HG03342 (cell line): ENCODE data around the gene BPIFB3.

ENCODE experiments used
- ATAC-seq: cut with Tn5 transposase; IDR thresholded peaks from one replicate; pipeline ENCODE4 v1.9.1; 2021; ENCODE audit warnings: mild to moderate bottlenecking, moderate library complexity; ENCODE audit not compliant: unreplicated experiment

Gene BPIFB3

DNA sequence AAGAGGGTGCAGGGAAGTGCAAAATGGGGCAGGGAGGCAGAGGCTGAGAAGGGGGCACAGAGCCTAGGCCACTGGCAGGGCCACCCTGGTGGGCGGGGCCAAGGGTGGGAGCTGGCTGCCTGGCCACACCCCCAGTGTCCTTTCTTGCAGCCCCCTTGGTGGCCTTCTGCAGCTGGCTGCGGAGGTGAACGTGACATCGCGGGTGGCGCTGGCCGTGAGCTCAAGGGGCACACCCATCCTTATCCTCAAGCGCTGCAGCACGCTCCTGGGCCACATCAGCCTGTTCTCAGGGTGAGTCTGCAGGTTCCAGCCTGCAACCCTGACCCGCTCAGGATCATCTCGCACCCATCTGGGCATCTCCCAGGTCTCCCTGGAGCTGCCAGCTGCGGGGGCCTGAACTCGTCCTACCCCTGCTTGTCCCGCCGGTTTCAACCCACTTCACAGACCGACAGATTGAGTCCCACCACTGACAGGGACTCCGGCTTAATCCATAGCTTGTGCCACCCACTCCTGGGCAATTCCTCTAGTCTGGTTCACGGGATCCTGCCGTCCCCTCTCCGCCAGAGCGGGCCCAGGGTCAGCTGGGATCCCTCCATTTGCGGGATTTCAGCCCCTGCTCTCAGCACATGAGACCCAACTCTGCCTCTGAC, 6.2 kb downstream of the BPIFB3 start:
- ATAC-seq: no peak

DNA sequence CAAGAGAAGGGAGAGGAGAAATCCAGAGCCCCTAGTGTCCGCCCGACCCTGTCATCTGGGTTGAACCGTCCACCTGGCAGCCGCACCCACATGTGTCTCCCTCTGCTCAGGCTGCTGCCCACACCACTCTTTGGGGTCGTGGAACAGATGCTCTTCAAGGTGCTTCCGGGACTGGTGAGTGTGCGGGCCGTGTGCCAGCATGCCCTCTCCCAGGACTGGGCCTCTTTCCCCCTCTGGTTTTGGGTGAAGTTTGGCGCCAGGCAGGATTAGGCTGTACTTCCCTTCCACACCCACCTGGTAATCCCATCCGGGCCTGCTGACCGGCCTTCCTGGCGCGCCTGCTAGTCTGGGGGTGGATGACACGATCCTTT, 7.9 kb downstream of the BPIFB3 start:
- no peak for ATAC-seq

DNA sequence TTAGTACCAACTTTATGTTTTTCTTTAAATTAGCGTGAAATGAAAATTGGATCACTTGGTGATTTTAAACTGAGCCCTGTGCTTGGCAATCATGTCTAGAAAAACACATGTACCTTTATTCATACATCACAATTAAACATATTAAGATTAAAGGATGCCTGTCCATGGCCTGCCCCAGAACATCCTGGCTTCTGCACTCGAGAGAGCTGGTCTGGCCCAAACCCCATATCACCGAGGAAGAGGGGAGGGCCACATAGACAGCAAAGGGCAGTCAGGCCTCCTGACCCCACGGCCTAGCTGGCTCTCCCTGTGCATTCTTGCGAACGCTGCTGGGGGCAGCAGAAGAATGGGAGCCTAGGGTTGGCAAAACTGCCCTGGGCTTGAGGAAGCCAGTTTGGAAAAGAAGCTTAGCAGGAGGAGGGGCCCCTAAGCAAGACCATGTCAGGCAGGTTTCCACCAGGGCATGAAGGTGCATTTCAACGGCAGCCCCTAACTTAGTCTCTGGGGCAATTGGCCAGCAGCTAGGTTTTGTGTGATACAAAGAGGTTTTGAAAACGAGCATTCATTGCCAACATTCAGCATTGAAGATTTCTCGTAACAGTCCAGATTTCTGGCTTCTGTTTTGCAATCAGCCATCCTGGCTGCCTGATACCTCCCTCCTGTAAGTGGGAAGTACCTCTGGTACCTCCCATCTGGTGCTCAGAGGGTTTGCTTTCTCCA, 8.6 kb downstream of the BPIFB3 start:
- no peak for ATAC-seq

DNA sequence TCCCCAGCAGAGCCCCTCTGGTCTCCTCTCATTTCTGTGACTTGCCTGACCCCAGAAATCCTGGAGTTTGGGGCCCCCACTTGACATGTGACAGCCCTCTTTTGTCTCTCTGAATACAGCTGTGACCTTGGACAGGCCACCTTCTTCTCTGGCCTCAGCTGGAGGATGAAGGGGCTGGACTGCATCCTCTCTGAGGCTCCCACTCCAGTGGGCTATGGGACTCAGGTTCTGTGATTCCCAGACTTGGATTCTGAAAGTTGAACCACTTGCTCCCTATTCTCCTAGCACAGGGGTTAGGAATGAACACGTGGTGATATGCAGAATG, 9.1 kb downstream of the BPIFB3 start:
- ATAC-seq: no peak

DNA sequence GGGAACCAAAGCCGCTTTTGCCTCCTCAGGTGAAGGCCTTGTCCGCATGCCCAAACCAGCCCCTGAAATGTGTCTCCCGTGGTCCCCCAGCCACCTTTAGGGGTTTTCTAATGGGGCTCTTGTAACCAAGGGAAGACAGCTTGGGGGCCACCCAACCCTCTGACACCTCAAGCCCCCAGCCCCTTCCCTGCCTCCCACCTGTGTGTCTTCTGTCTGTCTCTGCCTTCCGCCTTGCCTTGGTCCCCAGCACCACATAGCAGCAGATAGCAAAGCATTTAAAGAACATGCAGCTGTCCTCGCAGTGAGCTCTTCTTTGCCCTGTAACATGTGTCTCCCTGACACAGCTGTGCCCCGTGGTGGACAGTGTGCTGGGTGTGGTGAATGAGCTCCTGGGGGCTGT, 9.6 kb downstream of the BPIFB3 start:
- ATAC-seq: no peak

DNA sequence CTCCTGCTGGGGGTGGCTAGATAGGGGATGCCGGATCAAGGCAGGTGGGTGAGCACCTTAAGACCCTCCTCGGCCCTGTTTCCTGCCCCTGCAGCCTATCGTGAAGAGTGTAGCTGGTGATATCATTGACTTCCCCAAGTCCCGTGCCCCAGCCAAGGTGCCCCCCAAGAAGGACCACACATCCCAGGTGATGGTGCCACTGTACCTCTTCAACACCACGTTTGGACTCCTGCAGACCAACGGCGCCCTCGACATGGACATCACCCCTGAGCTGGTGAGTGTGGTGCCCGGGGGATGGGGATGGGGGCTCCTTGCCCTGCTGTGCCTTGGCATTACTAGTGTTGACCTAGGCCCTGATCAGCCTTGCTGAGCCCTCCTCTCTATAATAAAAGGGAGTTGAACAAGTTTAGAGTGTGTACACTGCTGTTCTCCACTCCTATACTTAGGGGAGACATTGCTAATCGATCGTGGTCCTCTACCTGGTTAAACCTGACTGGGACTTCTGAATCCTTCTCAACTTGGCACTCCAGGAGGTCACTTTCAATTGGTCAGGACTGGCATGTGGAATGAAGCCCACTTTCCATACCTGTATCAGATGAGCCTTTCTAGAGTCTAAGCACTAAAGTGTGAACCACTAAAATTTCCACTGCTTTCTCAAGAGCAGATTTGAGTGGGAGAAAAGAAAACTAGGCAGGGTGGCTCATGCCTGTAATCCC, 11.0 kb downstream of the BPIFB3 start:
- no peak for ATAC-seq

DNA sequence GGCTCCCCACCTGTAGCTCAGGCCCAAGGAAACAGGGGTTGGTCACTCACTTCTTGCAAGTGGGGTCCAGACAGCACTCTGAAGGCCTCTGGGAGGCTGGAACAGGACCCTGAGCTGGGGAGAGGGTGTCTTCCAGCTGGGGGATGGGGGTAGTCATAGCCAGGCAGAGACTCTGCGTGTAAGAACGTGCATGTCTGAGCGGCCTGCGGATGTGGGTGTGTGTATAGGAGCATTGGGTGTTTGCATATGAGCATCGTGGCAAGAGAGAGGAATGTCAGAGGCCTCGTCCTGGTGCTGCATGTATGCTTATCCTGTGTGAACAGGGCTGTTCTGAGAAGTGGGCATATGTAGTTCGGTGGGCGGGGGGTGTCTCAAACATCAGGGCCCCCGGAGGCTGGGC, 12.1 kb downstream of the BPIFB3 start:
- no peak for ATAC-seq

DNA sequence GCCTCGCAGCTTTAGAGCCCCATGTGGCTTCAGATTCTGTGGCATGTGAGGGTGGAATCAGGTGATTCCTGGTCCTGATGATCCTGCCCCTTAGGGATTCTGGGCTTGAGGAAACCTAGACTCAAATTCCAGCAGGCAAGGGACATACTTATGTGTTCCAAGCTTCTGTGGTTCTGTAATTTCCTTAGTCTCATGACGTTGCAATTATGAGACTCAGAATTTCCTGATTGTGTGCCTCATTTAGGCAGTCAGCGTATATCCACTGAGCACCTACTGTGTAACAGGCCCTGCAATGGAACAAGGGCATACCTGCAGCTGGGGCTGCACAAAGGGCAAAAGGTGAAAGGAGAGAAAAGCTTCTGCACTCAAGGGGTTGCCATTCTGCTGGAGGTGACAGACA, 14.1 kb downstream of the BPIFB3 start:
- ATAC-seq: no peak

DNA sequence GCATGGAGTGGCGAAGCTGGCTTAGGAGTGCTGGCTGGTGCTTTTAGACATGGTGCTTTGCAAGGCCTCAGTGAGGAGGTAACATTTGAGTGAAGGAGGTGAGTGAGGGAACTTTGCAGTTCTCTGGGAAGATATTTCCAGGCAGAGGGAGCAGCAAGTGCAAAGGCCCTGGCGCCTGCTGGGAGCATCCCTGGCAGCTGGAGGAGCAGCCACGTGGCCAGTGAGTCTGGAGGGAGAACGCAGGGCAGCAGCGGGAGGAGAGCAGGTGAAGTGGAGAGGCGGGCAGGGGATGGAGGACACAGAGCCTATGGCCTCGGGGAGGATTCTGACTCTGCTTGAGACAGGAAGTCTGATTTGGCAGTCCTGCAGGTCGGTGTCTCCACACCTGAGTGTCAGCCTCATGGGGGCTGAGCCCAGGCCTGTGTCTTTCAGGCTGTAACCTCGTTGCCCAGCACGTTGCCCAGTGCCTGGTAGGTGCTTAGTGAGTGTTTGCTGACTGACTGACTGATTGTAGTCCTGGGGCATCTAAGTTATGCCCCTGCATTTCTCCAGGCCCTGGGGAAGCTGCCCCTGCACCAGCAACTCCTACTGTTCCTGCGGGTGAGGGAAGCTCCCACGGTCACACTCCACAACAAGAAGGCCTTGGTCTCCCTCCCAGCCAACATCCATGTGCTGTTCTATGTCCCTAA, 14.7 kb downstream of the BPIFB3 start:
- no peak for ATAC-seq

DNA sequence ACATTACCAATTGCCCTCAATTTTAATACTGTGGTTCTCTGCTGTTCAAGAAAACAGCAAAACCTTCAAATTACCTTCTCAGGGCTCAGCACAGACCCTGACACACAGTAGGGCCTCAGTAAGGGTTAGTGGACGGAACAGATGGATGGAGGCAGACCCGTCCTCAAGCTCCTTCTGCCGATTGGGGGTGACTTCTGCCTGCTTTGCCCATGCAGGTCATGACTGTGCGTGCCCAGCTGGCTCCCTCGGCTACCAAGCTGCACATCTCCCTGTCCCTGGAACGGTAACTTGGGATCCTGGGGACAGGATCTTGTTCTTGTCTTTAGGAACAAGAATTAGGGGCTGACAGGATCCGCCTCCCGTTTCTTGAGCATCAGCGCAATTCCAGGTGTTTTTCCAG, 16.0 kb downstream of the BPIFB3 start:
- no peak for ATAC-seq

DNA sequence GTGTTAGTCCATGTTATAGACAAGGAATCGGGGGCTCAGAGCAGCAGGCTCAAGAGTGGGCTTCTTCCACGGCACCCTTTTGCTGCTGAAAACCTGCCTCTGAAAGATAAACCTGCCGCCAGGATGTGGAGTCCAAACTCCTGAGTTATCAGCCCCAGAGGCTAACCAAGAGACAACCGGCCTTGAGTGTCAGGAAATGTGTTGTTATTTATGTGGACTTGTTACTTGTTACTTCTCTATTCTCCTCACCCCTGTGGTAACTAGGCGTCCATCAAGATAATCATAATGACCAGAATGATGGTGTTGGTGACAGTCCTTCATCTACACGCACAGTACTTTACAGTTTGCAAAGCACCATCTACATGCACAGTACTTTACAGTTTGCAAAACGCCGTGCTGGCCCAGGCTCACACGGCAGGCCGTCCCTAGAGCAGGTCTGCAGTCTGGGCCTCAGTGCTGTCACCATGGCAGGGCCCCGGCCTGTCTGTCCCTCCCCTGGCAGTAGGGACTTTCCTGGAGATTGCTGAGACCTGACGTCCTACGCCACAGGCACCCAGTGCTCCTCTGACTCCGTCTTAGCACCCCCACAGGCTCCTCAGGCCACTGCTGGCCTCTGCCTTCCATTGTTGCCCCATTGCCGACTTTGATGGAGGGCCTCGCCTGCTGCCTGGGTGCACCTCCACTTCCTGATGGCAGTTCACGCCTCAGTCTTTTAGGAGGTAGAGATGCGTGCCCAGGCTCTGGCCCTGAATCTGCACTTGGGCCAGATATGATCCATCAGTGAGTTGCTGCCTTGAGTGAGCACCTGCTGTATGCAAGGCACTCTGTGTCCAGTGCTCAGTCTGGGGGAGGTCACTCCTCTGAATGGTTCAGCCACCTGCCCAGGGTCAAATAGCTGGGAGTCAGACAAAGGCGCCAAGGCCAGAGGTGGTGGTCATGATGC, 16.7 kb downstream of the BPIFB3 start:
- ATAC-seq: no peak

DNA sequence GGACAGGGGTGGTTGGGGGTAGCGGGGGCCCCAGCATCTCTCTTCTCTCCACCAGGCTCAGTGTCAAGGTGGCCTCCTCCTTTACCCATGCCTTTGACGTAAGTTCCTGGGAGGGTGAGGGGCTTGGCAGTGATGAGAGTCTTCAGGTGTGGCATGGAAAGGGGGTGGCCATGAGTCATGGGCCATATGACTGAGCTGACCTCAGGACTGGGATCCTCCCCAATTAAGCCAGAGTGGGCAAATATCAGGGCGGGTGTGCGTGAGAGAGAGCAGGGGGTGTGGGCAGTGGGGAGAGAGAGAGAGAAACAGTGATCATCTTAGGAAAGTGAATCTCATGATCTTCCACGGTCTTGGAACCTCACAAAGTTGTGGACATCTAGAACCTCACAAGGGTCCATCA, 17.5 kb downstream of the BPIFB3 start:
- no peak for ATAC-seq

DNA sequence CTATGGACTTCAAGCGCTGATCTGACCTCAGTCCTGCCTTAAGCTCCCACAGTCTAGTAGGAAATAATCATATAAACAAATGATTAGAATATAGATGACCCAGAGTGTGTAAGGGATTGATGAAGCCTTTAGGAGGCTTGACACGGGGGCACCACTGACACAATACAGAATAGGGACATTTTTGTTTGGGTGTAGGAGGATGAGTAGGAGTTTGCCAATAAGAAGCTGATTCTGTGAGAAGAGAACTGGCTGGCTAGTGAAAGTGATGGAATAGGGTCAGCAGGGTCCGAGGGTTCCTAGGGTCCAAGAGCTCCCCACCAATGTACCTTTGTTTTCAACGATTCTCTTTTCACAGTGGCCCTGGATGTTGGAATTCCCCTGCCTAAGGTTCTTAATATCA, 18.7 kb downstream of the BPIFB3 start:
- ATAC-seq: no peak

DNA sequence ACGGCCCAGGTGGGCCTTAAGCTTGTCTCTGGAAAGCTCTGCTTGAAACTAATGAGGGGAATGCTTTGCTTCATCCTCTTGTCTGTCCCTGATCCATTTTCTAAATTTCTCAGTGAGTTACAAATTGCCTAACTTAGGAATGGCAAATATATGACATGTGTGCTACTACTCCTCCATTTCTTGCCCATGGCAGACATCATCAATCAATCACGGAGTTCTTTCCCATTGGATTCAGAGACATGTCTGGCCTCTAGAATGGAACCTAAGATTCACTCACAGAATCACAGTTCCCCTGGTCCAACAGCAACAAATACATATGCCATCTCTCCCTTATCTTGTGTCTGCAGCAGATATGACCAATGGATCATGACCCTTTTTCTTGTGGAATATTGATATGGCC, 19.1 kb downstream of the BPIFB3 start:
- no peak for ATAC-seq

DNA sequence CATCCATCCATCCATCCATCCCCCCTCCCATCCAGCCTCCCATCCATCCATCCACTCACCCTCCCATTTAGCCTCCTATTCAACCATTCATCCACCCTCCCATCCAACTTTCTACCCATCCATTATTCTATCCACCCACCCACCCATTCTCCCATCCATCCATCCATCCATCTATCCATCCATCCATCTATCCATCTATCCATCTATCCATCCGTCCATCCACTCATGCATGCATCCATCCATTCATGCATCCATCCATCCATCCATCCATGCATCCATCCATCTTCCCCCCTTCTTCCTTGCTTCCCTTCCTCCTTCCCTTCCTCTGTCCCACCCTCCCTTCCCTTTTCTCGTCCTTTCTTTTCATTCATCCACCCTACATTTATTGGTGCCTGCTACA, 21.0 kb downstream of the BPIFB3 start:
- no peak for ATAC-seq

DNA sequence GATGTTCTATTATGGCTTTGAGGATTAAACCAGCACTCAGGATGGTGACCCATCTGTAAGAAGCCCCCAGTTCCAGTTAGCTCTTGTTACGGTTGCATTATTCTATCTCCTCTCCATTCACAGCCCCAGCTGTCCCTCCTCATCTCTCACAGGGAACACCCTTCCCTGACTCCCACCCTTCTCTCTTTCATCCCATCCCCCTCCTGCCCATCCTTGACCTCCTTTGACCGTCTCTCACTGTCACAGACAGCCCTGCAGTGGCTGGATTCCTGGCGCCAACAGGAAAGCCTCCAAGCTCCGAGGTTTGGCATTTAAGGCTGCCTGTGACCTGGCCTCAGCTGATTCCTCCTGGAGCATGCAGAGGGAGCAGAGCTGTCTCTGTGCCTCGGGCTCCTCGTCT, 21.6 kb downstream of the BPIFB3 start:
- ATAC-seq: no peak

DNA sequence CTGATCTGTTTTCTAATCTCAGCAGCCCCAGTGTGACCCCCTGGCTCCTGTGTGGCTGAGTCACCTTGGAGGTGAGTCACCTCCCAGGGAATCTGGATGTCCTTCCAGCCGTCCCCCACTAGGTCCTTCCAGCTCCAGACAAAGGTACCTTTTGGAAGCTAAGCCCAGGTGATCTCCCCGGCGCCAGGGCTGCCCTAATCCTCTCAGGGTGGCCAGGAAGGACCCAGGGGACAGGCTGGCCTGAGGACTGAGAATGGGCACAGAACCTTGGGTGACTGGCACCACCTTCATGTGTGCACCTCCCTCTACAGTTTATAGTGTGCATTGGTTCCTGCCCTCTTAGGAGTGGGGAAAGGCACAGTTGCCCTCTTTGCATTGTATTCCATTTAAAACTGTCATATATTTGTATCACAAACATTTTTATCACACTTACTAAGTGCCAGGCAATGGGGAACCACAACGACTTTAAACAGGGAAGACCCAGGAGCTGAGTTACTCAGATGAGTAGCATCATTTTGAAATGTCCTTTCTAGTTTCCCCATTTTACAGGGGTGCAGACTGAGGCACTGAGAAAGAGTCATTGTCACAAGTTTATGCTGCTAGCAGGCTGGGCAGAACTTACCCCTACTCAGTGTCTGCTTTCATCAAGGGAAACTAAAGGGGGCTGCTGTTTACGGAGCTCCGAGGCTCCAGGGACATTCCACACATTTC, 23.1 kb downstream of the BPIFB3 start:
- ATAC-seq: no peak

DNA sequence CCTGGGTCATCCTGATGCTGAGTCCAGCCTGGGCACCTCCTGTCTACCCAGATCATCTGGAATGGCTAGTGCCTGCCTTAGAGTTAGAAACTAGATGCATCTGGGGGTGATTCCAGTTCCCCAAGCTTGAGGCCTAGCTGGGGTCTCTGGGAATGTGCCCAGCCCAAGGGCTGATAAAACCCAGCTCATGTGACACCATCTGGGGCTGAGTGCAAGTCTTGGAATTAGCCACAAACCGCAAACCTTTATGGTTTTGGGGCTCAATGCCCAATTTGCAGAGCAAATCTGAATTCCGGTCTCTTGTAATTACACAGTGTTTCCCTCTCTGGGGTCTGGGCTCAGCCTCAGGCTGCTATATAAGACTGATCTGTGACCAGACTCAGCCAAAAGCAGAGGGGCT, 25.6 kb downstream of the BPIFB3 start, which contains the start of gene BPIFB4:
TSS of gene BPIFB4 (plus strand) at position 385 of the 400 bp plus-strand sequence. CDS start 1,884 bp downstream, outside the sequence.
- ATAC-seq: no peak

DNA sequence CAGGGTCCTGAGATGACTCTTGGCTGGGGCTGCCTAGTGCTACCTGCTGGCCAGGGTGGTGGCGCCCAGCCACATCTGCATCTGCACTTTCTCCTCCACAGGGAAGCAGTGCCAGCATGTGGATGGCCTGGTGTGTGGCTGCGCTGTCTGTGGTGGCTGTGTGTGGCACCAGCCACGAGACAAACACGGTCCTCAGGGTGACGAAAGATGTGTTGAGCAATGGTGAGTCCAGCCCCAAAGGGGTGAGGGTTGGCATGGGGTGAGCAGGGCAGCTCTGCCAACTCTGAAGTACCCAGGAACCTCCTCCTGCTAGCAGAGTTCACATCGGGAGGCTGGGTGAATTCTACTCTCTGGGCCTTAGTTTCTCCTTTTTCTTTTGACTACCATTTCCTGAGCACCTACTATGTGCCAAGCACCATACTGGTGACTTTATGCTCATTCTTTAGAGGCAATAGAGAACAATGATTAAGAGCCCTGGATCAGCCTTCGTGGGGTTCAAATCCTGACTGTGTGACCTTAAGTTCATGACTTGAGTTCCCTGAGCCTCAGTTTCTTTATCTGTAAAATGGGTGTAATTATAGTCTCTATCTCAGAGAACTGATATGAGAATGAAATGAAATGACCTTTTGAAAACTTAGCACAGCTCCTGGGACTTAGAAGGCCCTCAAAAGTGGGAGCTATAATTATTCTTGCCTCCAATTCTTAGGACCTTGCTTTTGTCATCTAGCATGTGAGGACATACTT, 27.9 kb downstream of the BPIFB3 start:
- ATAC-seq: no peak
